Smooth muscle cell (in vitro differentiated cells): Measurements from ENCODE around the gene MTMR12. TPM values are rescaled to one million over a fixed set of nuclear protein-coding genes. Genes with fewer than 3 reads are reported as not detected.
"Not testable (repeated sequence)": the region's sequence is repeated elsewhere in the genome, so short reads cannot be mapped to it uniquely, and the experiment has no call there.

Source experiments
- DNase-seq: peaks from one replicate; lab custom pipeline; 2025; ENCODE audit not compliant: unreplicated experiment; lab: John Stamatoyannopoulos, UW
- H2AFZ ChIP-seq: fragments of 200-600 bp; sonication (generic); 2 replicates; pipeline ENCODE4 v1.6.0; 2016; ENCODE audit warnings: antibody characterized with exemption, low read depth, mild to moderate bottlenecking
- H3F3A ChIP-seq: fragments of 200-600 bp; sonication (generic); 2 replicates; pipeline ENCODE4 v1.6.0; 2017; ENCODE audit warnings: antibody characterized with exemption, low read depth
- H3K27ac ChIP-seq: fragments of 200-600 bp; sonication (generic); 2 replicates; pipeline ENCODE4 v1.5.1; 2016; ENCODE audit warnings: low read depth, mild to moderate bottlenecking
- H3K27me3 ChIP-seq: fragments of 200-600 bp; sonication (generic); 2 replicates; pipeline ENCODE4 v1.6.1; 2016; ENCODE audit warnings: low read depth, mild to moderate bottlenecking
- H3K36me3 ChIP-seq: fragments of 200-600 bp; sonication (generic); 2 replicates; pipeline ENCODE4 v1.5.1; 2016; ENCODE audit warnings: low read depth
- H3K4me1 ChIP-seq: fragments of 200-600 bp; sonication (generic); 2 replicates; pipeline ENCODE4 v1.5.1; 2016; ENCODE audit warnings: low read depth
- H3K4me2 ChIP-seq: fragments of 200-600 bp; sonication (generic); 2 replicates; pipeline ENCODE4 v1.6.0; 2016; ENCODE audit warnings: mild to moderate bottlenecking
- H3K4me3 ChIP-seq: fragments of 200-600 bp; sonication (generic); 2 replicates; pipeline ENCODE4 v1.5.1; 2016; ENCODE audit warnings: mild to moderate bottlenecking
- H3K79me2 ChIP-seq: fragments of 200-600 bp; sonication (generic); 2 replicates; pipeline ENCODE4 v1.6.0; 2016; ENCODE audit warnings: low read depth, mild to moderate bottlenecking
- H3K9ac ChIP-seq: fragments of 200-600 bp; sonication (generic); 2 replicates; pipeline ENCODE4 v1.6.0; 2016; ENCODE audit warnings: low read depth
- H3K9me3 ChIP-seq: fragments of 200-600 bp; sonication (generic); replicated peaks from 2 replicates; pipeline ENCODE4 v1.5.1; 2016; ENCODE audit warnings: low read depth
- H4K20me1 ChIP-seq: fragments of 200-600 bp; sonication (generic); 2 replicates; pipeline ENCODE4 v1.6.0; 2016; ENCODE audit warnings: low read depth
- WGBS: methylation state at CpG from one replicate; pipeline ENCODE4 v1.1.7; 2016; ENCODE audit warnings: low lambda C conversion rate; 5-methylcytosine and 5-hydroxymethylcytosine counted together
- polyA plus RNA-seq: library from polyadenylated mRNA; unstranded; fragments of >200 nt; fragmentation: Nextera tagmentation; extraction: Ambion mirVana; gene quantifications from 2 replicates; pipeline ENCODE4 v1.2.1, GENCODE V29; 2016
- total RNA-seq: library from RNA; depleted of rRNA; stranded (reverse); fragments of >200 nt; gene quantifications from 2 replicates; pipeline ENCODE4 v1.2.3, GENCODE V29; 2014
- TF ChIP-seq, protein P1 (sequence below): fragments of 200-600 bp; sonication (generic); IDR thresholded peaks from 2 replicates; pipeline ENCODE4 v1.5.1; 2017; ENCODE audit warnings: borderline replicate concordance, mild to moderate bottlenecking, antibody characterized with exemption; ENCODE audit not compliant: insufficient read depth, poor library complexity, severe bottlenecking

MTMR12 gene
- total and polyA plus RNA-seq, 2 experiments from 2014 or later: 4.4 to 8.6 TPM

DNA sequence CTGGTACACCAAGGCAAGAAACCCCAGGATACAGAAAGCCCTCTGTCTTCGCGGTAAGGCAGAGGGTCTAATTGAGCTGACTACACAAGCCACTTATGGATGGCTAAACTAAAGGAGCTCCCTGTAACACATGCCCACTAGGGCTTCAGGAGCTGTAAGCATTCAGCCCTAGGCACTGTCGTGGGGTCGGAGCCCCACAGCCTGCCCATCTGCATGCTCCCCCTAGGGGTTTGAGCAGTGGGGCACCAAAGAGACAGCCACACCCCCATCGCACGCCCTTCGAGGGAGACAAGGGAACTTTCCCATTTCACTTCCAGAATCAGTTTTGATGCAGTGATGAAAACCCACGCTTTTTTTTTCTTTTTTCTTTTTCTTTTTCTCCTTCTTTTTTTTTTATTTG is 11.0 kb upstream of the MTMR12 start:
- Histone ChIP-seq H3F3A (no peaks in the 10 kb centered on the region), H3K4me1 (no peaks in the 10 kb centered on the region), H3K27me3 (no peaks in the 10 kb centered on the region), H3K27ac (no peak overlapping the region), H3K36me3 (no peaks in the 10 kb centered on the region), H3K79me2 (no peaks in the 10 kb centered on the region), H2AFZ (no peak overlapping the region), H3K4me2 (no peak overlapping the region), H3K9ac (no peak overlapping the region), H3K9me3 (no peaks in the 10 kb centered on the region), H3K4me3 (no peak overlapping the region), H4K20me1 (no peaks in the 10 kb centered on the region)
- TF ChIP-seq, protein P1, sequence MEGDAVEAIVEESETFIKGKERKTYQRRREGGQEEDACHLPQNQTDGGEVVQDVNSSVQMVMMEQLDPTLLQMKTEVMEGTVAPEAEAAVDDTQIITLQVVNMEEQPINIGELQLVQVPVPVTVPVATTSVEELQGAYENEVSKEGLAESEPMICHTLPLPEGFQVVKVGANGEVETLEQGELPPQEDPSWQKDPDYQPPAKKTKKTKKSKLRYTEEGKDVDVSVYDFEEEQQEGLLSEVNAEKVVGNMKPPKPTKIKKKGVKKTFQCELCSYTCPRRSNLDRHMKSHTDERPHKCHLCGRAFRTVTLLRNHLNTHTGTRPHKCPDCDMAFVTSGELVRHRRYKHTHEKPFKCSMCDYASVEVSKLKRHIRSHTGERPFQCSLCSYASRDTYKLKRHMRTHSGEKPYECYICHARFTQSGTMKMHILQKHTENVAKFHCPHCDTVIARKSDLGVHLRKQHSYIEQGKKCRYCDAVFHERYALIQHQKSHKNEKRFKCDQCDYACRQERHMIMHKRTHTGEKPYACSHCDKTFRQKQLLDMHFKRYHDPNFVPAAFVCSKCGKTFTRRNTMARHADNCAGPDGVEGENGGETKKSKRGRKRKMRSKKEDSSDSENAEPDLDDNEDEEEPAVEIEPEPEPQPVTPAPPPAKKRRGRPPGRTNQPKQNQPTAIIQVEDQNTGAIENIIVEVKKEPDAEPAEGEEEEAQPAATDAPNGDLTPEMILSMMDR: no peak
- WGBS: 78% methylated on average over 8 of the region's 8 CpGs
- DNase-seq: no peak

DNA sequence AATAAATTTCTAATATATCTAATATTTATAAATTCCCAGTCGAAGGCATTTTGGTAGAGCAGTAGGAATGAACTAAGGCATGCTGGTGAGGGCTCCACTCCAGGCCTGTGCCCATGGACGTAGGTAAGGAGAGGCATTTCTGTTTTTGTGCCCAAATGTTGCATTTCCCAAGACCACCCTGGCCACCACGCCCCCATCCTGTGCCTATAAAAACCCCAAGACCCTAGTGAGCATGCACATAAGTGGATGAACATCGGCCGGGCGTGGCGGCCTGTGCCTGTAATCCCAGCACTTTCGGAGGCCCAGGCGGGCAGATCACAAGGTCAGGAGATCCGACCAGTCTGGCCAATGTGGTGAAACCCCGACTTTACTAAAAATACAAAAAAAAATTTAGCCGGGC is 10.1 kb upstream of the MTMR12 start:
- WGBS: 95% methylated on average over 12 of the region's 12 CpGs
- TF ChIP-seq, protein P1: no peak

DNA sequence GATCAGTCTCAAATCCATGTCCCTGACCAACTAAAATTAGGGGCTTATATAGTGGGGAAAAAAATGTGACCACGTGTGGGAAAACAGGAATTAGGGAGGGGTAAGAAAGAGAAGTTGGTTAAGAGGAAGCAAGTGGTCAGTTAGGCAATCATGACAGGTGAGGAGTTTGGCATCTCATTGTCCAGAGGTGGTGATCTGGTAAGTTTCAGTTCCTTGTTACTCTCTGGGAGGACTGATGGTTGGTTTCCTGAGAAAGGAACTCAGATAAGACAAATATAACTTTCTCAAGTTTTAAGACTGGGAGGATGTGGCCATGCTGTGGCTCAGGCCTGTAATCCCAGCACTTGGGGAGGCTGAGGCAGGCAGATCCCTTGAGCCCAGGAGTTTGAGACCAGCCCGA is 9.0 kb upstream of the MTMR12 start:
- 98% methylated on average over 2 of the region's 2 CpGs for WGBS
- H4K20me1 ChIP-seq, H3K4me1 ChIP-seq, H3K9me3 ChIP-seq, DNase-seq, H3K9ac ChIP-seq, H3K27me3 ChIP-seq, H3F3A ChIP-seq, H3K27ac ChIP-seq, H3K4me3 ChIP-seq, H2AFZ ChIP-seq, H3K36me3 ChIP-seq, H3K79me2 ChIP-seq, H3K4me2 ChIP-seq: not testable (repeated sequence)

More for the DNA sequence above, 10.1 kb upstream of the MTMR12 start:
- Histone ChIP-seq H3K9ac (no peak overlapping the region), H3K27me3 (no peaks in the 10 kb centered on the region), H2AFZ (no peak overlapping the region), H3K36me3 (no peaks in the 10 kb centered on the region), H3K4me3 (no peak overlapping the region), H3K4me1 (no peaks in the 10 kb centered on the region), H3K79me2 (no peaks in the 10 kb centered on the region), H3K27ac (no peak overlapping the region), H3K9me3 (no peaks in the 10 kb centered on the region), H3F3A (no peaks in the 10 kb centered on the region), H4K20me1 (no peaks in the 10 kb centered on the region), H3K4me2 (no peak overlapping the region)
- DNase-seq: no peak

DNA sequence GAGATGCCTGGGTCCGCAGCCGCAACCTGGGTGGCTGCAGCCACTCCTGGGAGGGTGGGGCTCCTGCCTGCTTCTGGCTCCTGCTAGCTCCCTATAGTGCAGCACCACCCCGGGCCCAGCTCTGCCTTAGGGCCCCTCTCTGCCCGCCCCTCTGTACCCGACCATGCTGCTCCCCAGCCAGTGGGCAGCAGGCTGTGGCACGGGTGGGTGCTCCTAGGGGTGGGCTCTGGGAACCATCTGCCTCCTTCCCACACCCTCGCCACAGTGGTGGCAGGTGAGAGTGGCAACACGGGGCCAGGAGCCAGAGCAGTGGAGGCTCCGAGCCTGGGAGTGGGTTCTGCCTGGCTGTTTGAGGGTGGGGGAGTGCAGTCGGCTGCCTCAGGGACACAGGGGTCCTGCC is 7.8 kb upstream of the MTMR12 start:
- no peaks in the 10 kb centered on the region for H3K4me1 ChIP-seq
- no peaks in the 10 kb centered on the region for H4K20me1 ChIP-seq
- TF ChIP-seq, protein P1: no peak
- no peaks in the 10 kb centered on the region for H3F3A ChIP-seq
- no peaks in the 10 kb centered on the region for H3K27me3 ChIP-seq
- no peak overlapping the region for H3K9ac ChIP-seq
- no peaks in the 10 kb centered on the region for H3K36me3 ChIP-seq
- H3K9me3 ChIP-seq: no peaks in the 10 kb centered on the region
- no peak overlapping the region for H3K4me2 ChIP-seq
- H3K79me2 ChIP-seq: no peaks in the 10 kb centered on the region
- 90% methylated on average over 10 of the region's 10 CpGs for WGBS
- DNase-seq: no peak
- no peak overlapping the region for H3K27ac ChIP-seq
- H3K4me3 ChIP-seq: no peak overlapping the region
- no peak overlapping the region for H2AFZ ChIP-seq
